Heart left ventricle (tissue), 16 donors: ENCODE results near the gene PLA2G4D. TPM values are rescaled to one million over a fixed set of nuclear protein-coding genes. Genes with fewer than 3 reads are reported as not detected.

Experiments used
- ATAC-seq, 4 donors: fragments of 200-7000 bp; cut with Tn5 transposase; one replicate each; pipeline ENCODE4 v1.9.1; 2020 to 2022; ENCODE audit warnings: moderate library complexity in 4 of 4, mild to moderate bottlenecking in 3 of 4, moderate number of reproducible peaks in 1 of 4
- DNase-seq, 5 donors: peaks; one replicate each; pipeline ENCODE4 v3.0.0-alpha.2; 2020
- H3K27ac ChIP-seq, 12 donors: fragments of 200-600 bp; sonication (generic) in 4 of 12; one replicate each; pipeline versions ENCODE4 v1.5.0 to v1.8.0; 2016 to 2022; ENCODE audit warnings: mild to moderate bottlenecking in 2 of 12
- H3K27me3 ChIP-seq, 9 donors: fragments of 200-600 bp; sonication (generic) in 2 of 9; one replicate each; pipeline versions ENCODE4 v1.5.1 to v1.8.0; 2016 to 2022; ENCODE audit warnings: mild to moderate bottlenecking in 3 of 9
- H3K36me3 ChIP-seq, 9 donors: fragments of 200-600 bp; sonication (generic) in 2 of 9; one replicate each; pipeline versions ENCODE4 v1.5.0 to v1.8.0; 2018 to 2022; ENCODE audit warnings: mild to moderate bottlenecking in 2 of 9
- H3K4me1 ChIP-seq, 12 donors: fragments of 200-600 bp; sonication (generic) in 4 of 12; one replicate each; pipeline versions ENCODE4 v1.5.0 to v1.8.0; 2016 to 2022; ENCODE audit warnings: mild to moderate bottlenecking in 3 of 12
- H3K4me3 ChIP-seq, 12 donors: fragments of 200-600 bp; sonication (generic) in 4 of 12; one replicate each; pipeline versions ENCODE4 v1.5.0 to v1.8.0; 2017 to 2022; ENCODE audit warnings: mild to moderate bottlenecking in 9 of 12, moderate library complexity in 4 of 12
- H3K9me3 ChIP-seq, 12 donors: fragments of 200-600 bp; sonication (generic) in 4 of 12; one replicate each; pipeline versions ENCODE4 v1.5.0 to v1.8.0; 2016 to 2022; ENCODE audit warnings: mild to moderate bottlenecking in 1 of 12
- CTCF ChIP-seq, 12 donors: fragments of 200-600 bp; sonication (generic) in 4 of 12; IDR thresholded peaks; one replicate each; pipeline versions ENCODE4 v1.5.0 to v1.8.0; 2018 to 2022; ENCODE audit warnings: antibody characterized with exemption in 12 of 12, mild to moderate bottlenecking in 5 of 12
- POLR2A ChIP-seq, 2 donors: fragments of 450-650 bp; IDR thresholded peaks; one replicate each; pipeline ENCODE4 v1.6.1; 2017; ENCODE audit warnings: antibody characterized with exemption in 2 of 2, mild to moderate bottlenecking in 2 of 2, moderate library complexity in 2 of 2
- WGBS, 4 donors: extraction: QIAGEN DNeasy Blood & Tissue Kit in 2 of 4; methylation state at CpG; one replicate each; pipeline versions ENCODE4 v1.1.5 to v1.1.7; 2013 to 2018; 5-methylcytosine and 5-hydroxymethylcytosine counted together
- intact Hi-C, 10 donors: fragments of 100-400 bp; cut with DNase I; formaldehyde crosslinking; loops; one replicate each; pipeline versions ENCODE4 v1.11.1 to v1.14.2; 2022
- long read RNA-seq, 3 donors: library from polyadenylated mRNA; unstranded; transcript quantifications; one replicate each; pipeline ENCODE4 v2.0.0, GENCODE V29; 2020 to 2021
- polyA plus RNA-seq, 2 donors: library from polyadenylated mRNA; stranded (reverse); fragments of 200-250 nt; gene quantifications; one replicate each; pipeline ENCODE4 v1.2.3, GENCODE V29; 2013
- total RNA-seq, 9 donors: library from RNA; depleted of rRNA in 2 of 9; stranded (reverse); fragments of >200 nt in 2 of 9; fragmentation: NEBNext Ultra II Directional in 3 of 9; extraction: Animal tissue kit (Norgen Biotek cat#: 25700) in 3 of 9; gene quantifications; one replicate each; pipeline versions ENCODE4 v1.1.0 to v1.2.4, GENCODE V29; 2016 to 2023
- donor health status: ischemic (EF 13 %, LVEDD 7.1; RV severe dilation, severe dysfunction).
- donor health status: healthy with polysubstance abuse.
- donor health status: DM: no; HTN: yes; CAD: no.
- donor health status: DM: no; HTN: no; CAD: no.
- donor health status: ischemic (EF 25% LVEDD 6.9; RV normal size, moderate dysfunction).
- donor health status: ischemic (EF 25% LVEDD 5.7; RV mildly dilated, moderate dysfunction).
- donor health status: healthy.
- donor health status: DM: yes; HTN: yes; CAD: no.
- donor health status: ischemic (EF 35%, LVEDD 5.7; RV mildly dilated, moderate dysfunction).
- donor health status: nonischemic (EF 11% LVEDD 7.7; RV severe dilation, severe dysfunction).
- donor health status: DM: yes; HTN: yes; CAD: no.
- donor health status: PGD.
- donor health status: ischemic (EF 29% LVEDD 5.4; RV normal size, mild dysfunction).
- donor health status: nonischemic (EF 23%, LVEDD 6.1; RV moderate dilation, normal function).

The PLA2G4D gene
- total RNA-seq: not detected
- polyA plus RNA-seq: not detected
- long read RNA-seq, donor 1: 0 reads
- long read RNA-seq, donor 2: 0 reads
- long read RNA-seq, donor 3: 0 reads

- no peaks in the 10 kb centered on the region for H3K36me3 ChIP-seq
- no peaks in the 10 kb centered on the region for H3K9me3 ChIP-seq
- WGBS, 4 donors: 77 to 85% (median 81%) methylated on average over 6 of the region's 6 CpGs
- ATAC-seq: no peak
- H3K4me3 ChIP-seq: no peak within 1 kb of the TSS
- TF ChIP-seq POLR2A (IDR thresholded peaks at IDR 0.05) (no peak), CTCF (IDR thresholded peaks at IDR 0.05) (no peak)
- no peaks in the 10 kb centered on the region for H3K27me3 ChIP-seq
- peaks cover 0 to 9% (median 0%) of the 10 kb centered on the region in 12 donors for H3K4me1 ChIP-seq
- no peak within 1 kb of the TSS for H3K27ac ChIP-seq
- intact Hi-C loops: no loop called here
- DNase-seq: no peak
Observed at GRCh38 chr15:42094512-42094963, at the start of gene PLA2G4D. Gene PLA2G4D, minus strand, starts transcription at chr15:42094562. Its CDS starts 103 bp downstream, at chr15:42094459.

DNA sequence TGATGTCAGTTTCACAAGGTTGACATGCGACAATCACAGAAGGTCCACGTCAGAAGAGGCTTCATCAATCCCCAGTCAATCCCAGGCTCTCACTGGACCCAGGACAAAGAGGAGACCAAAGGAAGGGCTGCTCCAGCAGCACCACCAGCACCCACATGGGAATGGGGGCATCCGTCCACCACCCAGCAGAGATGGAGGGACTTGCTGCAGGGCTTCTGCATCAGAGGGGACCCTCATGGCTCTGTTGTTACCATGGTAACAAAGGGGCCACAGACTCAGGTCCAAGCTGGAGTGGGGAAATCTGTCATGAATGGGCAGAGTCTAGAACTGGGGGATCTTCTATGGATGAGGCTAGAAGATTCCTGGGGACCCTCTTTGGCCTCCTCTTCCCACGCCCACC is 49.0 kb upstream of the PLA2G4D start:
- H3K9me3 ChIP-seq: no peaks in the 10 kb centered on the region
- no peak overlapping the region for H3K4me3 ChIP-seq
- 90 to 94% (median 92%) methylated on average over 3 to 4 of the region's 4 CpGs for WGBS, 4 donors
- peaks cover 0 to under 1% (median 0%) of the 10 kb centered on the region in 12 donors for H3K4me1 ChIP-seq
- intact Hi-C loops: no loop called here
- H3K36me3 ChIP-seq: no peaks in the 10 kb centered on the region
- ATAC-seq (no peak), DNase-seq (no peak)
- no peaks in the 10 kb centered on the region for H3K27me3 ChIP-seq
- no peak overlapping the region for H3K27ac ChIP-seq
- no peak for TF ChIP-seq POLR2A (IDR thresholded peaks at IDR 0.05)
- no peak for TF ChIP-seq CTCF (IDR thresholded peaks at IDR 0.05)

DNA sequence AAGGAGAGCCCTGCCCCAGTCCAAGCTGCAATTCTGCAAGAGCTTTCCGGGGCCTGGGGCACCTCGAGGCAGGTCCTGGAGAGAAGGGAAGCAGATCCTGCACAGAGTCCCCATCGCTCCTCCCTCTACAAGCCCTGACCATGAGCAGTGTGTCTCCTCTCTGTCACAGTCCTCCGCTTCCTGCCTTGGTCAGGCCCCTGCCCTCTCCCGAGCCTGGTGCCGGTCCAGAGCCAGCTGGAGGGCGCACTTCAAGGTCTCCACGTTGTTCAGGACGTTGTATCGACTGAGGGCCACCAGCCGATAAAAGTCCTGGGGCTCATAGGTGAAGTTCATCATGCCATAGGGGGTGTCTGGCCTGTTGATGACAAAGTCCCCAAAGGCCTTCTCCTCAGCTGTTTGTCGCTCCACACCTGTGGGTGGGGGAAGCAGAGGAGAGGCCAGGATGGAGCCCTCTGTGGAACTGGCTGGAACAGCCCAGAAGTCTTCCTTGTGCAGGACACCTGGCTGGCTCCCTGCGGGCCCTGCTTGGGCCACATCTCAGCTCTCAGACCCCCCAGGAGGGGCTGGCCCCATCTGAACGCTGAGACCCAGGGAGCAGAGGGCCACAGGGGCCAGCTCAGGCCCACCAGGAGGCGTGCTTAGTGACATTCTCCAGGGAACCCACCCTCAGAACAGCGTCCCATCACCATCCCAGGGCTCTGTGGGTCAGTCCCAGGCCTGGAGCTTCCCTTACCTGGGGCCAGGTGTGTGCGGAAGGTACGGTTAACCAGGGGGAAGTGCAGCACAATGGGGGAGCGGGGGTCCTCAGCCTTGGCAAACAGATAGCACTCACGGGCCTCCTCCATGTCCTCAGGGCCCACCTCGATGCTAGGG is 47.7 kb upstream of the PLA2G4D start:
- H3K27ac ChIP-seq: no peak overlapping the region
- H3K4me1 ChIP-seq: no peaks in the 10 kb centered on the region
- H3K4me3 ChIP-seq: no peak overlapping the region
- TF ChIP-seq CTCF (IDR thresholded peaks at IDR 0.05) (no peak), POLR2A (IDR thresholded peaks at IDR 0.05) (no peak)
- WGBS, 4 donors: 82 to 88% (median 86%) methylated on average over 21 of the region's 21 CpGs
- intact Hi-C loops: no loop called here
- ATAC-seq (no peak), DNase-seq (no peak)
- H3K36me3 ChIP-seq: no peaks in the 10 kb centered on the region
- no peaks in the 10 kb centered on the region for H3K9me3 ChIP-seq
- no peaks in the 10 kb centered on the region for H3K27me3 ChIP-seq

GRCh38 chr15:42141246-42141645 is 46.9 kb upstream of the PLA2G4D start:
- Histone ChIP-seq H3K4me3 (no peak overlapping the region), H3K27ac (no peak overlapping the region), H3K36me3 (no peaks in the 10 kb centered on the region), H3K27me3 (no peaks in the 10 kb centered on the region), H3K9me3 (no peaks in the 10 kb centered on the region), H3K4me1 (no peaks in the 10 kb centered on the region)
- intact Hi-C loops: no loop called here
- WGBS, 4 donors: 82 to 90% (median 89%) methylated on average over 5 to 7 of the region's 7 CpGs
- ATAC-seq (no peak), DNase-seq (no peak)
- no peak for TF ChIP-seq CTCF (IDR thresholded peaks at IDR 0.05)
- no peak for TF ChIP-seq POLR2A (IDR thresholded peaks at IDR 0.05)
